ENCODE results near the gene ZNF423. TPM values are rescaled to one million over a fixed set of nuclear protein-coding genes. Genes with fewer than 3 reads are reported as not detected.

Gene ZNF423
- total RNA-seq, 1 donor from 2014 or later = 0.35 TPM

DNA sequence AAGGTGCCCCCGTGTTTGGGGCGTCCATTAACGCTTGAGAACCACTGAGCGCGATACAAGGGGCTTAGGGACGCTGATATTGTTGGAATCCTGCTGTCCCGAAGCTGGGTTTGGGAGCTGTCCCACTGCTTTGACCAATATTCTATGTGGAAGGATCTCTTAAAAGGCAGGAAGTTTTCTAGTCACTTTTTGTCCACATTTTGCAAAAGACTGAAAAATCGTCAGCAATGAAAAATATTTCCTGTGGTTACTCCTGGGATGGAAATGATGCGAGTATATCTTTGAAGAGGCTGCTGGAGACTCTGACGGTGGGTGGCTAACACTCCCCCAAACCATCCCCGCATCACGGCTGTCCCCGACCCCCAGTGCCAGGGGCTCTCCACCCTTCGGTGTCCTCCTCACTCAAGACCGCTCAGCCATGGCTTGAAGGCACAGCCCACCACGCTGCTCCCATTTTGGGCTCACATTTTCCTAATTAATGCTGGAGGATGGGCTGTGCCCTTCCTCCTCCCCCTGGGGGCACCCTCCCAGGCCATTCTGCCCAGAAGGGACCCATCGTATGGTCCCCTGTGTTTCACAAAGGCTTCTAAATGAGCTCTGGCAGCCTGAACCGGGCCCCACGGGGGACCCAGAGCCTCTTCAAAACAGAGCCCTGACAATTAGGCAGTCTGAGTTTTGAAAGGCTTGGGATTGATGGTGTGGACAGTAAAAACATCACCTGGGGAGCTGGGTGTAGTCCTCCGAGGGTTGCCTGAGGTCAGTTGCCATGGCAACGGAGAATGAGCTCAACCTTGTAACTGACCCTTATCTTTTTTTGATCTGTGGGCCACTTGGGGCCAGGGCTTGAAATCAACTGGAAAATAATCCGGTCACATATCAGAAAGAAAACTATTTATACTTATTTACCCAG, 323.7 kb downstream of the ZNF423 start:
- no peak for DNase-seq (ENCODE audit: low read depth)

DNA sequence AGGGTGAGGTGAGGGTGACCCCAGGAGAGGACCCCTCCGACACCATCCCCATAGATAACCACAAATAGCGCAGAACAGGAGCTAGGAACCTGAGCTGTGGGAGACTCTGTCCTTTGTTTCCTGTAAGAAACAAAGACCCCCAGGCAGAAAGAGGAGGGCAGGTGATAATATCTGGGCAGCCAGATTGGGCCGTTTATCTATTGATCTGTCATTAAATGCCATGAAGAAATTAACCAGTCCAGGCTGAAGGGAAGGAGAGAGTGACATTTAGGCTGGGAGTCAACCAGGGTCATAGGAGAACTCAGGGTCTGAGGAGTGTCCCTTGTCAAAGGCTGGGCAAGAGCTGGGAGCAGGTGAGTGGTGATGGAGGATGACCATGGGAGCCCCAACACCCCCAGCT, 324.5 kb downstream of the ZNF423 start:
- no peak for DNase-seq (ENCODE audit: low read depth)

- no peak for DNase-seq (ENCODE audit: low read depth)
These were observed 325.4 kb downstream of the ZNF423 start for GRCh38 chr16:49530427-49530970.

GRCh38 chr16:49529411-49530045, 326.4 kb downstream of the ZNF423 start:
- no peak for DNase-seq (ENCODE audit: low read depth)

DNA sequence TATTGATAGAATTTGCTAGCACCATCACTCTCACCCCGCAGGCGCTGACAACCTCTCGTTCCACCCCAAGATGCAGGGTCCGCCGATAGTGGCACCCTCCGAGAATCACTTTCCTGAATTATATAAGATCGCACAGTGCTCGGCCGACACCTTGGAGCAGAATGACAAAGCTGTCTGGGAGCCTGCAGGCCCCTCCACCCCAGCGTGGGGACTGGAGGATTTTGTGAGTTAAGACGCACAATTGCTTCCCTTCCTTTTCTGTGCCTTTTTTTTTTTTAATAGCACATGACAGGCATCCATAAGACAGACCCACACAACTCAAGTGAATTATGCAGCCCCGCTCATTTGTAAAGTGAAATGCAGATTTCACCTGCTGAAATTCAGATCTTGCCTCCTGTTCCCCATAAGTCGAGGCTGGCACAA, 327.0 kb downstream of the ZNF423 start:
- no peak for DNase-seq (ENCODE audit: low read depth)

DNA sequence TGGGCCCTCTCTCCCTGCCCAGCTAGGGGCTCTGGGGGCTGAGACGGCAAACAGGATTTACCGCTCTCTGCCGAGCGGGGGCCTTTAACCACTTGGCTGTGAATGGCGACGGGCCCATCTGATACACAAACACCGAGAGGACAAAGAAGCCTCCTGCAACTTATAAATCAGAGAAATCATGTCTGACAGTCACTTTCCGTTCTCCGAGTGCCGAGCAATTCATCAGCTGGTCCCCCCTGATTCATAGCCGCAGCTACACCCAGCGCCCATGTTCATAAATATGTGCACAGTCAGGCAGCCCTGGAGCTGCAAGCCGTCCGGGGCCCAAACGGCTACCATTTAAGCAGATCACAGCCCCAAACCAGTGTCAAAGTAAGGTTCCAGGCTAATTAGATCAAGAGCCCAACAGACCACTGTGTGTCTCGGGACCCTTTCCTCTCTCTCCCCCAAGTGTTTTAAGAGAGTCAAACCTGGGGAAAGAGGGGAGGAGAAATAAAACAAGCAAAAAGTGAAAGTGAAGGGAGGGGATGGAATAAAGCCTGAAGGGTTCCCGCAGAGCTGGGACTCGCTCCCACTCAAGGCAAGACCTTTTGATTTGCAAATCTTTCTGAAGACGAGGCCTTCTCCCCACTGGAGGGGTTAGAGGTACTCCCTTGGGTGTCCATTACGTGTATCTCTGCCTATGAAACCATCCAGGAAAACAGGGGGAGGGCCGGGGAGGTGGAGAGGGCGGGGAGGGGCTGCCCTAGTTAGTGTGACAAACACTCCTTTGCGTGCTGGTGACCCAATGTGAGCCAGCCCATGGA, 327.6 kb downstream of the ZNF423 start:
- DNase-seq (ENCODE audit: low read depth) = no peak

DNA sequence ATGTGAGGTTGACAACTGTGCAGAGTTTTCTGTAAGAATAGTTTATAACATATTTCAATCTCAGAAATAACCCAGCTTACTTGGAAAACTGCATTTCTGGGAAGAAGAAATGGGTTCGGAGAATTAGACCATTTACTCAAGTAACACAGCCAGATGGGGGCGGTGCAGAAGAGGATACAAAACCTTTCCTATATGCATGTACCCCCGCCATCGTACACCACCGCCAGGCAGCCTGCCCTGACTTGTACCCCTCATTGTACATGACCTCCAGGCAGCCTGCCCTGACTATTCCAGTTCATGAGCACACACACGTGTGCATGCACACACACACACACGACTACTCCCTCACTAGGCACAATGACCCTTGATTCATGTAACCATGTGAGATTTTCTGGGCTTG, 328.3 kb downstream of the ZNF423 start:
- no peak for DNase-seq (ENCODE audit: low read depth)

GRCh38 chr16:49526860-49527365, 329.0 kb downstream of the ZNF423 start:
- no peak for DNase-seq (ENCODE audit: low read depth)

DNA sequence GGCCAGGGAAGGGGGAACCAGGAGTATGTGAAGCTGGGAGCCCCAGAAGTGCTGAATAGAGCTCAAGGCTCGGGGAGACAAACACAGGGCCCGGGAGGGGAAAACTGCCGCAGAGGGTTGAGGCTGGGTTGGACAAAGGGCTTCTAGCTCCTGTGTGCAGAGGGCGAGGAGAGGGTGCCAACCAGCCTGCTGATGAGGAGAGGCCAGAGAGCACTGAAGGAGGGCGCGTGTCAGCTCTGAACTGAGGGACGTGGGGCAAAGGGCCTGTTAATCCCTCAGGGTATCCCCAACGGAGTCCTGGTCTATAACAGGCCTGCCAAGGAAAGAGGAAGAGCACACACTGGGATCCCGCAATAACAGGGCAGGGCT, 331.0 kb downstream of the ZNF423 start:
- DNase-seq (ENCODE audit: low read depth) = no peak

DNA sequence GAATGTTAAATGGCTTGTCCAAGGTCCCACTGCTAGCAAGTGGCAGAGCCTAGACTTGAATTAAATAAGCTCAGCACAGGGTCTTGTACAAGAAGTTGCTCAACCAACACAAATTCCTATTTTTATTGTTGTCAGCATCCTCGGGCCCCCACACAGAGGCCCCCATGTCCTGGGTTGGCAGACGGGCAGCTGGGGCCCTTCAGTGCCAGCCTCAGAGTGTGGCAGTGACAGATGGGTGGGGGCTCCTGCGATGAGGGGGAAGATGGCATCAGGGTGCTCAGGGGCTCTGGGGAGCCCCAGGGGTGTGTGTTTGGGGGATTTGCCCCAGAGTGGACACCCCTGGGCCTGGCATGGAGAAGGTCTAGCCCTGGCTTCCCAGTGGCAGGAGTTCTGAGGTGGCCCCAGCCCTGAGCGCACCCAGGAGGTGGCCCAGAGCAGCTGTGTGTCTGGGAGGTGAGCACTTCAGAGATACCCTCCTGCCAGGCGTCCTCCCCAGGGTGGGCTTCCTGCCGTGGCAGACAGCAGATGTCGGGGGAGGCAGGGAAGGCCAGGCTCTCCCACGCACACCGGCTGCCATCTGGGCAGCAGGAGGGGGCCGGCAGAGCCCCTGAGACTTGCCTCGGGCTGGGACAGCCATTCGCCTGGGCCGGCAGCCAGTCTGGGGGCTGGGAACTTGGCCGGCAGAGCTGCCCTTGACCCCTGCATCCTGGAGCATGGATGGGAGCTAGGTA, 331.5 kb downstream of the ZNF423 start:
- DNase-seq (ENCODE audit: low read depth) = no peak

- DNase-seq (ENCODE audit: low read depth) = no peak
These were observed 332.3 kb downstream of the ZNF423 start for GRCh38 chr16:49523435-49524159.

- DNase-seq (ENCODE audit: low read depth) = no peak
These were observed 334.1 kb downstream of the ZNF423 start for GRCh38 chr16:49521734-49522325.

- no peak for DNase-seq (ENCODE audit: low read depth)
These were observed 335.3 kb downstream of the ZNF423 start for GRCh38 chr16:49520492-49521038.

- DNase-seq (ENCODE audit: low read depth) = no peak
These were observed 336.2 kb downstream of the ZNF423 start for GRCh38 chr16:49519741-49520140.

- no peak for DNase-seq (ENCODE audit: low read depth)
These were observed 336.8 kb downstream of the ZNF423 start for GRCh38 chr16:49519008-49519656.

DNA sequence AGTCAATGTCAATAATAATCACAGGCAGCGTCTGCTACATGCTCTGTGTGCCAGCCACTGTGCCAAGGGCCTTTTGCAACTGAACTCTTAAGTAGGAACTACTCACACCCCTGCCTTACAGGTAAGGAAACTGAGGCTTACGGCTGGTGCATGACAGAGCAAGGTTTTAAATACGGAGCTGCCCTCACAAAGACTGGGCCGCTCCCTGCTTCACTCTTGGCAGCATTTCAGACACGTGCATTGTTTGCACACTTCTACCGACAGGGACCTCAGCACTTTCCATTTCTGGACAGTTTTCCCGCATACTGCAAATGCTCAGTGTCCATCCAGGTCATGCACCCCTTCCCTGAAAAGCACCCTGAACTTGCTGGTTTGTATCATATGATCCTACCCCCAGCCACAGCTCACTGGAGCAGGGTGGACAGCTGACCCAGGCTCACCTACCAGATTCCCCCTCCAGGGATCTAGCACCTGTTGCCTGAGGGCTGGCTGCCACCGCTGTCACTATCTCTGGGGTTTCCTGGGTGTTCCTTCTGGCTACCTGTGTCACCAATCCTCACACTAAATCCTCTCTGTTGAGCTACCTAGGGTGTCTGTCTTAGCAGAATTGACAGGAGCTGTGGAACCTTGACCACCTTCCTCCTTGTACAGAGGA, 339.4 kb downstream of the ZNF423 start:
- no peak for DNase-seq (ENCODE audit: low read depth)

GRCh38 chr16:49515861-49516260, 340.1 kb downstream of the ZNF423 start:
- DNase-seq (ENCODE audit: low read depth) = no peak

- DNase-seq (ENCODE audit: low read depth) = no peak
These were observed 340.8 kb downstream of the ZNF423 start for GRCh38 chr16:49515016-49515565.

Data from renal cortical epithelial cell (primary cell).